Endothelial cell of umbilical vein (primary cell): ENCODE data around the gene MVD. TPM values are rescaled to one million over a fixed set of nuclear protein-coding genes. Genes with fewer than 3 reads are reported as not detected.

Source experiments
- BruUV-seq: library from RNA; stranded (reverse); fragments of 400-500 nt; replicated peaks from 2 replicates; lab custom pipeline; 2021; lab: Mats Ljungman, UMichigan
- CTCF ChIA-PET: fragments of 300-600, 350-600 bp; sonication (Branson Sonifier 250); formaldehyde crosslinking; loops from one replicate; lab custom pipeline; 2021; ENCODE audit warnings: antibody characterized with exemption, inconsistent platforms; lab: Charles Lee
- POLR2A ChIA-PET: fragments of 300-600, 350-600 bp; sonication (Branson Sonifier 250); formaldehyde crosslinking; loops from one replicate; lab custom pipeline; 2021; ENCODE audit warnings: antibody characterized with exemption, inconsistent platforms; lab: Charles Lee
- DNase-seq: peaks from one replicate; pipeline ENCODE4 v3.0.0-alpha.2; 2011; ENCODE audit warnings: low read depth, low spot score
- FAIRE-seq: peaks from 2 replicates; lab custom pipeline; 2011; peaks lifted over from hg19 to GRCh38; lab: Jason Lieb, UNC
- H2AFZ ChIP-seq: 2 replicates; pipeline ENCODE4 v1.6.0; 2012; ENCODE audit warnings: low read depth, low read length, control low read depth, inconsistent platforms
- H3K27ac ChIP-seq: 2 replicates; pipeline ENCODE4 v1.5.1; 2011; ENCODE audit warnings: low read depth, mild to moderate bottlenecking, control low read depth, low read length, moderate library complexity; ENCODE audit not compliant: insufficient read depth
- H3K27me3 ChIP-seq, 2 experiments: 2 replicates each; pipeline versions ENCODE4 v1.6.0 to v1.6.1; 2011; ENCODE audit warnings: low read length in 2 of 2, mixed read lengths in 1 of 2; ENCODE audit not compliant: control insufficient read depth in 2 of 2, insufficient read depth in 2 of 2
- H3K36me3 ChIP-seq, 2 experiments: 2 replicates in 1 of 2; 3 replicates in 1 of 2; pipeline ENCODE4 v1.5.1; 2011; ENCODE audit warnings: low read length in 2 of 2, mild to moderate bottlenecking in 1 of 2, moderate library complexity in 1 of 2; ENCODE audit not compliant: control insufficient read depth in 2 of 2, insufficient read depth in 2 of 2; ENCODE audit errors: extremely low read depth in 1 of 2
- H3K4me1 ChIP-seq: 3 replicates; pipeline ENCODE4 v1.5.1; 2011; ENCODE audit warnings: mild to moderate bottlenecking, low read length; ENCODE audit not compliant: control insufficient read depth, insufficient read depth; ENCODE audit errors: extremely low read depth
- H3K4me2 ChIP-seq: 2 replicates; pipeline ENCODE4 v1.6.1; 2011; ENCODE audit warnings: low read length, control low read depth, mixed read lengths; ENCODE audit not compliant: insufficient read depth
- H3K4me3 ChIP-seq, 3 experiments: fragments of 200-600 bp in 1 of 3; sonication (generic), shearing (Covaris generic) in 1 of 3; replicated peaks in 1 of 3; 2 replicates each; pipeline ENCODE4 v1.5.1; 2011 to 2016; ENCODE audit warnings: control low read depth in 3 of 3, low read length in 3 of 3, mild to moderate bottlenecking in 2 of 3, inconsistent platforms in 1 of 3, low read depth in 1 of 3, moderate library complexity in 1 of 3; ENCODE audit not compliant: insufficient read depth in 1 of 3
- H3K79me2 ChIP-seq: 2 replicates; pipeline ENCODE4 v1.6.0; 2012; ENCODE audit warnings: low read length, inconsistent platforms; ENCODE audit not compliant: control insufficient read depth, insufficient read depth
- H3K9ac ChIP-seq: replicated peaks from 2 replicates; pipeline ENCODE3; 2011; ENCODE audit warnings: low read length, control low read depth; ENCODE audit not compliant: insufficient read depth; ENCODE audit errors: extremely low read depth
- H3K9me1 ChIP-seq: replicated peaks from 3 replicates; pipeline ENCODE4 v1.6.0; 2011; ENCODE audit warnings: mild to moderate bottlenecking, low read length; ENCODE audit not compliant: control insufficient read depth, insufficient read depth; ENCODE audit errors: extremely low read depth
- H3K9me3 ChIP-seq: replicated peaks from 2 replicates; pipeline ENCODE4 v1.5.1; 2012; ENCODE audit warnings: low read length, inconsistent platforms; ENCODE audit not compliant: control insufficient read depth, insufficient read depth
- H4K20me1 ChIP-seq: replicated peaks from 2 replicates; pipeline ENCODE3; 2011; ENCODE audit warnings: mild to moderate bottlenecking, low read length; ENCODE audit not compliant: control insufficient read depth, insufficient read depth; ENCODE audit errors: extremely low read depth
- EZH2 ChIP-seq: IDR thresholded peaks from 2 replicates; pipeline ENCODE4 v1.6.1; 2012; ENCODE audit warnings: borderline replicate concordance, low read depth, mild to moderate bottlenecking, moderate library complexity, low read length, inconsistent platforms; ENCODE audit not compliant: severe bottlenecking
- FOS ChIP-seq: IDR thresholded peaks from 2 replicates; pipeline ENCODE4 v1.6.1; 2011; ENCODE audit warnings: mild to moderate bottlenecking, low read length, moderate library complexity, borderline replicate concordance; ENCODE audit not compliant: insufficient read depth
- GATA2 ChIP-seq: IDR thresholded peaks from 2 replicates; pipeline ENCODE4 v1.7.0; 2011; ENCODE audit warnings: low read depth, mild to moderate bottlenecking, moderate library complexity, mixed read lengths, low read length; ENCODE audit not compliant: insufficient read length, insufficient read depth
- JUN ChIP-seq: IDR thresholded peaks from 2 replicates; pipeline ENCODE4 v1.6.1; 2011; ENCODE audit warnings: borderline replicate concordance, low read depth; ENCODE audit not compliant: insufficient read length, insufficient read depth
- MYC ChIP-seq: IDR thresholded peaks from one replicate; pipeline ENCODE4 v1.6.1; 2011; ENCODE audit warnings: mild to moderate bottlenecking, low read depth, low read length
- POLR2A ChIP-seq: IDR thresholded peaks from 2 replicates; pipeline ENCODE4 v1.6.1; 2012; ENCODE audit warnings: low read depth, mild to moderate bottlenecking, control low read depth, low read length
- POLR2AphosphoS5 ChIP-seq: IDR thresholded peaks from 2 replicates; pipeline ENCODE4 v1.6.1; 2012; ENCODE audit warnings: low read depth, mild to moderate bottlenecking, control low read depth, low read length, moderate library complexity; ENCODE audit not compliant: insufficient read depth
- dilution Hi-C: fragments of 300-500 bp; cut with MboI; formaldehyde crosslinking; loops from one replicate; pipeline ENCODE4 v1.15.0; 2019; ENCODE audit warnings: low sequenced_read_pairs; ENCODE audit not compliant: extremely low pct_ligation_motif_present
- intact Hi-C: fragments of 100-400 bp; cut with micrococcal nuclease; formaldehyde crosslinking; loops from one replicate; pipeline ENCODE4 v1.10.0; 2022
- polyA plus RNA-seq, 4 experiments: library from polyadenylated mRNA; depleted of rRNA in 3 of 4; stranded (reverse) in 3 of 4; unstranded in 1 of 4; fragments of >200 nt; gene quantifications; 2 replicates each; pipeline versions ENCODE4 v1.2.1 to v1.2.3, GENCODE V29; 2011 to 2012; ENCODE audit warnings: missing spikeins in 1 of 4
- total RNA-seq: library from RNA; stranded (reverse); gene quantifications from 2 replicates; pipeline ENCODE4 v1.2.3, GENCODE V29; 2021
- TF ChIP-seq, protein P1 (sequence below), 2 donors: IDR thresholded peaks; 1 replicate in 1 of 2; 2 replicates in 1 of 2; pipeline ENCODE4 v1.5.1; 2011; ENCODE audit warnings: low read length in 2 of 2, mild to moderate bottlenecking in 2 of 2, moderate library complexity in 2 of 2, control low read depth in 1 of 2, inconsistent platforms in 1 of 2, low read depth in 1 of 2; ENCODE audit not compliant: insufficient read depth in 1 of 2; ENCODE audit errors: extremely low read depth in 1 of 2
- TF ChIP-seq, protein P2 (sequence below): IDR thresholded peaks from 2 replicates; pipeline ENCODE4 v1.6.1; 2011; ENCODE audit not compliant: insufficient read depth, insufficient read length

The MVD gene
- total and polyA plus RNA-seq, 2 donors (not counting 3 experiments of a cell fraction or from before 2014, with no cell fraction given): 64.4 to 142 TPM

DNA sequence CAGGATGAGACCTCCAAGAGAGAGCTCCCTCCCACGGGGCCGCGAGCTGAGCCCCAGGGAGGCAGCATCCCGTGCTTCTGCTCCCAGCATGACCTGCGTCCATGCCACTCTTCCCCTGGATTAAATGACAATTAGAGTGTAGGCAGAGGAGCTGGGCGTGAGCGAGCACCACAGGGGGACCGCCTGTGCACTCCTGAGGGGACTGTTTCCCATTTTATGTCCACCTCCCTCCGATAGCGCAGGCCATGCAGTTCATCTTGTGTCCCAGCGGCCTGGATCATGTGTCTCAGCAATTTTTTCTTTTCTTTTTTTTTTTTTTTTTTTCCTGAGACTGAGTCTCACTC, 30.3 kb downstream of the MVD start:
- Histone ChIP-seq H3K4me1 (peaks cover 8% of the 10 kb centered on the region), H3K4me3 (no peak overlapping the region), H3K79me2 (no peaks in the 10 kb centered on the region), H3K9me3 (no peaks in the 10 kb centered on the region), H2AFZ (no peak overlapping the region), H3K4me2 (no peak overlapping the region), H3K36me3 (peaks cover 2 to 12% of the 10 kb centered on the region in 2 experiments), H3K9me1 (no peaks in the 10 kb centered on the region), H3K27me3 (no peaks in the 10 kb centered on the region), H4K20me1 (no peaks in the 10 kb centered on the region), H3K27ac (no peak overlapping the region), H3K9ac (no peak overlapping the region)
- ChIA-PET CTCF (no interaction called here), POLR2A (no interaction called here)
- dilution Hi-C loops: no loop called here
- TF ChIP-seq GATA2 (no peak), FOS (no peak), POLR2AphosphoS5 (no peak), MYC (no peak), EZH2 (no peak), POLR2A (no peak), JUN (no peak)
- TF ChIP-seq, protein P1, sequence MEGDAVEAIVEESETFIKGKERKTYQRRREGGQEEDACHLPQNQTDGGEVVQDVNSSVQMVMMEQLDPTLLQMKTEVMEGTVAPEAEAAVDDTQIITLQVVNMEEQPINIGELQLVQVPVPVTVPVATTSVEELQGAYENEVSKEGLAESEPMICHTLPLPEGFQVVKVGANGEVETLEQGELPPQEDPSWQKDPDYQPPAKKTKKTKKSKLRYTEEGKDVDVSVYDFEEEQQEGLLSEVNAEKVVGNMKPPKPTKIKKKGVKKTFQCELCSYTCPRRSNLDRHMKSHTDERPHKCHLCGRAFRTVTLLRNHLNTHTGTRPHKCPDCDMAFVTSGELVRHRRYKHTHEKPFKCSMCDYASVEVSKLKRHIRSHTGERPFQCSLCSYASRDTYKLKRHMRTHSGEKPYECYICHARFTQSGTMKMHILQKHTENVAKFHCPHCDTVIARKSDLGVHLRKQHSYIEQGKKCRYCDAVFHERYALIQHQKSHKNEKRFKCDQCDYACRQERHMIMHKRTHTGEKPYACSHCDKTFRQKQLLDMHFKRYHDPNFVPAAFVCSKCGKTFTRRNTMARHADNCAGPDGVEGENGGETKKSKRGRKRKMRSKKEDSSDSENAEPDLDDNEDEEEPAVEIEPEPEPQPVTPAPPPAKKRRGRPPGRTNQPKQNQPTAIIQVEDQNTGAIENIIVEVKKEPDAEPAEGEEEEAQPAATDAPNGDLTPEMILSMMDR (IDR thresholded peaks at IDR 0.05; ENCODE audit: extremely low read depth in 1 of 2, insufficient read depth in 1 of 2, low read depth in 1 of 2, low read length in 2 of 2): no peak
- TF ChIP-seq, protein P2, sequence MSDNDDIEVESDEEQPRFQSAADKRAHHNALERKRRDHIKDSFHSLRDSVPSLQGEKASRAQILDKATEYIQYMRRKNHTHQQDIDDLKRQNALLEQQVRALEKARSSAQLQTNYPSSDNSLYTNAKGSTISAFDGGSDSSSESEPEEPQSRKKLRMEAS: no peak
- DNase-seq (no peak), FAIRE-seq (no peak)
- no TSS peak for BruUV-seq
- intact Hi-C loops: no loop called here
